Testis (tissue), 3 donors: ENCODE measurements around the gene HLA-DQA2. TPM values are rescaled to one million over a fixed set of nuclear protein-coding genes. Genes with fewer than 3 reads are reported as not detected.
"Not testable (repeated sequence)": the region's sequence is repeated elsewhere in the genome, so short reads cannot be mapped to it uniquely, and the experiment has no call there.

ENCODE experiments used
- DNase-seq: peaks from one replicate; pipeline ENCODE4 v3.0.0-alpha.2; 2019
- H3K27ac ChIP-seq, 2 donors: fragments of 200-600 bp; sonication (generic); one replicate each; pipeline ENCODE4 v1.5.1; 2019
- H3K27me3 ChIP-seq: fragments of 200-600 bp; sonication (generic); one replicate; pipeline ENCODE4 v1.5.1; 2019
- H3K36me3 ChIP-seq: fragments of 200-600 bp; sonication (generic); one replicate; pipeline ENCODE4 v1.5.1; 2017; ENCODE audit warnings: low read depth; ENCODE audit errors: missing control alignments
- H3K4me1 ChIP-seq: fragments of 200-600 bp; sonication (generic); one replicate; pipeline ENCODE4 v1.5.1; 2019
- H3K4me3 ChIP-seq, 2 donors: fragments of 200-600 bp; sonication (generic); one replicate each; pipeline ENCODE4 v1.5.1; 2017 to 2019
- H3K9me3 ChIP-seq: fragments of 200-600 bp; sonication (generic); one replicate; pipeline ENCODE4 v1.5.1; 2017
- POLR2A ChIP-seq: fragments of 450-650 bp; IDR thresholded peaks from one replicate; pipeline ENCODE4 v1.6.1; 2017; ENCODE audit warnings: antibody characterized with exemption, mild to moderate bottlenecking, moderate library complexity
- WGBS, 2 donors: methylation state at CpG; one replicate each; pipeline ENCODE4 v1.1.5; 2018; 5-methylcytosine and 5-hydroxymethylcytosine counted together
- intact Hi-C: fragments of 100-400 bp; cut with DNase I; formaldehyde crosslinking; loops from one replicate; pipeline ENCODE4 v1.15.1; 2023; ENCODE audit warnings: low total_unique reads
- polyA plus RNA-seq: library from polyadenylated mRNA; stranded (reverse); fragments of 350-450 nt; fragmentation: Illumina TruSeq; extraction: RNeasy Lipid Tissue Mini Kit (QIAGEN cat#74804); gene quantifications from one replicate; pipeline ENCODE4 v1.2.3, GENCODE V29; 2014; ENCODE audit warnings: low read depth, low replicate concordance; ENCODE audit not compliant: insufficient read depth
- total RNA-seq, 2 donors: library from RNA; depleted of rRNA; stranded (reverse); fragments of >200 nt; gene quantifications; one replicate each; pipeline ENCODE4 v1.2.3, GENCODE V29; 2016
- TF ChIP-seq, protein P1 (sequence below), 3 experiments: fragments of 450-650 bp in 2 of 3; fragments of 200-600 bp in 1 of 3; sonication (generic) in 1 of 3; IDR thresholded peaks; one replicate each; pipeline ENCODE4 v1.5.1; 2016 to 2019; ENCODE audit warnings: antibody characterized with exemption in 3 of 3, mild to moderate bottlenecking in 2 of 3, moderate library complexity in 1 of 3

HLA-DQA2 gene
- total and polyA plus RNA-seq, 3 donors from 2014 or later: 27.3 TPM; not detected in 2

DNA sequence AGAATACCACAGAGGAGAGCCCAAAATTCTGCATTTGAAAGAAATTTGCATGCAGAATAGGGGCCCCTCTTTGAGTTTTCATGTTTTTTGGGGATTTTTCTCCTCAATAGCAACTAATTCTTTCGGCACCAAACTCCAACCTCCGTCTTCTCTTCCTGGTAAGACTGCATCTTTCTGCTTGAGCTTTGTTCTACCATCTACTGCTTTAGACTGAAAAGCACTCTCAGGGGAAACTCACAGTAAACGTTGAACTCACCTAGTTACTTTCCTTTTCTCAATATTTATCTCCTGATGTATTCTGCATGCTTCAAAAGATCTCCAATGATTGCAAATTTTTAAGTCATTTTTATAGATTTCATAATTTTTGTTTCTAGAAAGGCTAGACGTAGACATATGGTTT, 37.8 kb upstream of the HLA-DQA2 start:
- no peaks in the 10 kb centered on the region for H3K36me3 ChIP-seq
- no peaks in the 10 kb centered on the region for H3K27me3 ChIP-seq
- no peaks in the 10 kb centered on the region for H3K4me1 ChIP-seq
- intact Hi-C loops: loop anchor here (10.0 kb wide), 1 partner anchor 289 kb away; no protein-coding TSS in a partner anchor
- 73% methylated on average over 4 of the region's 4 CpGs for WGBS, 2 donors
- H3K4me3 ChIP-seq: no peak overlapping the region
- no peak overlapping the region for H3K27ac ChIP-seq
- no peak for DNase-seq
- no peaks in the 10 kb centered on the region for H3K9me3 ChIP-seq
- TF ChIP-seq, protein P1, sequence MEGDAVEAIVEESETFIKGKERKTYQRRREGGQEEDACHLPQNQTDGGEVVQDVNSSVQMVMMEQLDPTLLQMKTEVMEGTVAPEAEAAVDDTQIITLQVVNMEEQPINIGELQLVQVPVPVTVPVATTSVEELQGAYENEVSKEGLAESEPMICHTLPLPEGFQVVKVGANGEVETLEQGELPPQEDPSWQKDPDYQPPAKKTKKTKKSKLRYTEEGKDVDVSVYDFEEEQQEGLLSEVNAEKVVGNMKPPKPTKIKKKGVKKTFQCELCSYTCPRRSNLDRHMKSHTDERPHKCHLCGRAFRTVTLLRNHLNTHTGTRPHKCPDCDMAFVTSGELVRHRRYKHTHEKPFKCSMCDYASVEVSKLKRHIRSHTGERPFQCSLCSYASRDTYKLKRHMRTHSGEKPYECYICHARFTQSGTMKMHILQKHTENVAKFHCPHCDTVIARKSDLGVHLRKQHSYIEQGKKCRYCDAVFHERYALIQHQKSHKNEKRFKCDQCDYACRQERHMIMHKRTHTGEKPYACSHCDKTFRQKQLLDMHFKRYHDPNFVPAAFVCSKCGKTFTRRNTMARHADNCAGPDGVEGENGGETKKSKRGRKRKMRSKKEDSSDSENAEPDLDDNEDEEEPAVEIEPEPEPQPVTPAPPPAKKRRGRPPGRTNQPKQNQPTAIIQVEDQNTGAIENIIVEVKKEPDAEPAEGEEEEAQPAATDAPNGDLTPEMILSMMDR (IDR thresholded peaks at IDR 0.05): no peak
- no peak for TF ChIP-seq POLR2A

GRCh38 chr6:32705164-32705563, 36.0 kb upstream of the HLA-DQA2 start:
- 77 to 90% methylated on average over 3 of the region's 3 CpGs for WGBS, 2 donors
- DNase-seq, H3K27ac ChIP-seq, H3K4me1 ChIP-seq, H3K27me3 ChIP-seq, H3K36me3 ChIP-seq, H3K4me3 ChIP-seq, H3K9me3 ChIP-seq: not testable (repeated sequence)
- intact Hi-C loops: loop anchor here (10.0 kb wide), 1 partner anchor 290 kb away; no protein-coding TSS in a partner anchor

- no peaks in the 10 kb centered on the region for H3K4me1 ChIP-seq
- H3K4me3 ChIP-seq: no peak overlapping the region
- no peak overlapping the region for H3K27ac ChIP-seq
- intact Hi-C loops: loop anchor here (10.0 kb wide), 1 partner anchor 295 kb away; no protein-coding TSS in a partner anchor
- no peaks in the 10 kb centered on the region for H3K9me3 ChIP-seq
- no peaks in the 10 kb centered on the region for H3K27me3 ChIP-seq
- no peak for TF ChIP-seq POLR2A
- TF ChIP-seq, protein P1 (IDR thresholded peaks at IDR 0.05): no peak
- DNase-seq: no peak
- H3K36me3 ChIP-seq: no peaks in the 10 kb centered on the region
Measured at GRCh38 chr6:32709625-32710024, 31.6 kb upstream of the HLA-DQA2 start.

DNA sequence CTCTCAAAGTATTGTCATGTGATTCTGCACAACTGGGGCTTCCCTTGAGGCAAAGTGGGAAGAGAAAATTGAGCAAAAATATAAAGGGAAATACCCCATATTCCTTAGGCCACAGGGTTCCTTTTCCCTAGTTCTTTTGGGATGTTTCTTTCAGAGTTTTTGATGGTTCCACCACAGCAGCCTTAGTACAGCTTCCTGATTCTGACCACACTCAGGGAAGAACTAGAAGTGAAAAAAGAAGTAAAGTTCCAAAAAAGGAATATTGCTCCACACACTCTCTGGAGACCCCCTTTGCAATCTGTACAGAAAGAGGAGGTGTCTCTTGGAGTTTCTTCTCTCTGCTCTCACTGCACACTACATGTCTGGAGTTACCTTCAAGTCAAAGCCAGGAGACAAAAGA, 27.9 kb upstream of the HLA-DQA2 start:
- H3K4me1 ChIP-seq: no peaks in the 10 kb centered on the region
- no peaks in the 10 kb centered on the region for H3K36me3 ChIP-seq
- TF ChIP-seq POLR2A: no peak
- TF ChIP-seq, protein P1 (IDR thresholded peaks at IDR 0.05): no peak
- no peak overlapping the region for H3K4me3 ChIP-seq
- no peaks in the 10 kb centered on the region for H3K27me3 ChIP-seq
- intact Hi-C loops: no loop called here
- no peak overlapping the region for H3K27ac ChIP-seq
- DNase-seq: no peak
- H3K9me3 ChIP-seq: no peaks in the 10 kb centered on the region

- H3K4me3 ChIP-seq: no peak overlapping the region
- 92 to 94% methylated on average over 3 of the region's 3 CpGs for WGBS, 2 donors
- intact Hi-C loops: no loop called here
- TF ChIP-seq, protein P1 (IDR thresholded peaks at IDR 0.05): no peak
- TF ChIP-seq POLR2A: no peak
- no peak for DNase-seq
- no peaks in the 10 kb centered on the region for H3K36me3 ChIP-seq
- no peaks in the 10 kb centered on the region for H3K4me1 ChIP-seq
- H3K27me3 ChIP-seq: no peaks in the 10 kb centered on the region
- no peaks in the 10 kb centered on the region for H3K9me3 ChIP-seq
- no peak overlapping the region for H3K27ac ChIP-seq
Measured at GRCh38 chr6:32716396-32716795, 24.8 kb upstream of the HLA-DQA2 start.
